Neural crest cell (in vitro differentiated cells): ENCODE data around the gene FBXL4. TPM values are rescaled to one million over a fixed set of nuclear protein-coding genes. Genes with fewer than 3 reads are reported as not detected.

Experiments
- total RNA-seq: library from RNA; stranded (reverse); gene quantifications from 2 replicates; pipeline ENCODE4 v1.2.1, GENCODE V29; 2021

FBXL4 gene
- total RNA-seq, 1 donor from 2014 or later: 10.2 TPM

Other genes with a start within 250 kb of the FBXL4 start
- gene POU3F2, start 113.4 kb downstream of the FBXL4 start, total RNA-seq: 111 and 114 TPM in 2 replicates